Memory B cell (primary cell): Measurements from ENCODE around the gene RNF214.
"Not testable (repeated sequence)": the region's sequence is repeated elsewhere in the genome, so short reads cannot be mapped to it uniquely, and the experiment has no call there.

Experiments used
- ATAC-seq: fragments of 150-1000 bp; cut with Tn5 transposase; 2 replicates; pipeline ENCODE4 v1.10.0; 2021; ENCODE audit warnings: low read depth, mild to moderate bottlenecking, moderate library complexity
- DNase-seq, 2 donors: peaks; one replicate each; pipeline ENCODE4 v3.0.0; 2022; ENCODE audit warnings: low spot score in 2 of 2
- H3K27ac Mint-ChIP-seq: one replicate; pipeline ENCODE4 v1.8.0; 2022; ENCODE audit warnings: mild to moderate bottlenecking, moderate library complexity, mixed read lengths
- H3K27me3 Mint-ChIP-seq: one replicate; pipeline ENCODE4 v1.8.0; 2022; ENCODE audit warnings: mixed read lengths
- H3K36me3 Mint-ChIP-seq: one replicate; pipeline ENCODE4 v1.8.0; 2022; ENCODE audit warnings: mild to moderate bottlenecking, mixed read lengths
- H3K4me1 Mint-ChIP-seq: one replicate; pipeline ENCODE4 v1.8.0; 2022; ENCODE audit warnings: mixed read lengths
- H3K4me3 Mint-ChIP-seq: one replicate; pipeline ENCODE4 v1.8.0; 2022; ENCODE audit warnings: mild to moderate bottlenecking, moderate library complexity, mixed read lengths
- H3K9me3 Mint-ChIP-seq: one replicate; pipeline ENCODE4 v1.8.0; 2022; ENCODE audit warnings: mixed read lengths

Gene RNF214

GRCh38 chr11:117256573-117256972, 24.1 kb downstream of the RNF214 start:
- Mint-ChIP-seq H3K9me3 (no peaks in the 10 kb centered on the region), H3K27me3 (no peaks in the 10 kb centered on the region), H3K27ac (no peak overlapping the region), H3K36me3 (peaks cover 24% of the 10 kb centered on the region), H3K4me1 (no peaks in the 10 kb centered on the region), H3K4me3 (no peak overlapping the region)
- ATAC-seq (no peak), DNase-seq (no peak)

GRCh38 chr11:117258576-117258975, 26.1 kb downstream of the RNF214 start:
- Mint-ChIP-seq H3K36me3 (peaks cover 23% of the 10 kb centered on the region), H3K27me3 (no peaks in the 10 kb centered on the region), H3K4me1 (no peaks in the 10 kb centered on the region), H3K27ac (no peak overlapping the region), H3K9me3 (no peaks in the 10 kb centered on the region), H3K4me3 (no peak overlapping the region)
- no peak for DNase-seq
- no peak for ATAC-seq

GRCh38 chr11:117259417-117259816, 26.9 kb downstream of the RNF214 start:
- H3K4me1 Mint-ChIP-seq, result no peaks in the 10 kb centered on the region
- no peaks in the 10 kb centered on the region for H3K9me3 Mint-ChIP-seq
- no peaks in the 10 kb centered on the region for H3K27me3 Mint-ChIP-seq
- H3K4me3 Mint-ChIP-seq, result no peak overlapping the region
- H3K27ac Mint-ChIP-seq, result no peak overlapping the region
- H3K36me3 Mint-ChIP-seq, result peaks cover 19% of the 10 kb centered on the region
- DNase-seq (no peak), ATAC-seq (no peak)

GRCh38 chr11:117264624-117265323, 32.3 kb downstream of the RNF214 start:
- peaks cover 14% of the 10 kb centered on the region for H3K36me3 Mint-ChIP-seq
- not testable (repeated sequence) for H3K4me1 Mint-ChIP-seq, H3K27me3 Mint-ChIP-seq, H3K27ac Mint-ChIP-seq, ATAC-seq, H3K4me3 Mint-ChIP-seq, DNase-seq, H3K9me3 Mint-ChIP-seq

- Mint-ChIP-seq H3K4me1 (no peaks in the 10 kb centered on the region), H3K36me3 (peaks cover 10% of the 10 kb centered on the region), H3K27me3 (no peaks in the 10 kb centered on the region), H3K27ac (no peak overlapping the region), H3K4me3 (no peak overlapping the region), H3K9me3 (no peaks in the 10 kb centered on the region)
- DNase-seq (no peak), ATAC-seq (no peak)
Observed at GRCh38 chr11:117265745-117266144, 33.3 kb downstream of the RNF214 start.

- Mint-ChIP-seq H3K27ac (no peak overlapping the region), H3K4me1 (no peaks in the 10 kb centered on the region), H3K27me3 (no peaks in the 10 kb centered on the region), H3K9me3 (no peaks in the 10 kb centered on the region), H3K36me3 (peaks cover 22% of the 10 kb centered on the region), H3K4me3 (no peak overlapping the region)
- no peak for DNase-seq
- no peak for ATAC-seq
Observed at GRCh38 chr11:117269856-117270255, 37.4 kb downstream of the RNF214 start.

GRCh38 chr11:117271208-117271607, 38.7 kb downstream of the RNF214 start:
- Mint-ChIP-seq H3K4me3 (no peak overlapping the region), H3K27ac (no peak overlapping the region), H3K9me3 (no peaks in the 10 kb centered on the region), H3K4me1 (peaks cover 3% of the 10 kb centered on the region), H3K27me3 (no peaks in the 10 kb centered on the region), H3K36me3 (peaks cover 28% of the 10 kb centered on the region)
- no peak for DNase-seq
- ATAC-seq, result no peak

GRCh38 chr11:117272175-117272574, 39.7 kb downstream of the RNF214 start:
- not testable (repeated sequence) for H3K9me3 Mint-ChIP-seq, H3K27ac Mint-ChIP-seq, H3K4me3 Mint-ChIP-seq, H3K27me3 Mint-ChIP-seq, DNase-seq, ATAC-seq, H3K4me1 Mint-ChIP-seq
- H3K36me3 Mint-ChIP-seq, result peaks cover 24% of the 10 kb centered on the region

- no peak for DNase-seq
- H3K4me1 Mint-ChIP-seq, result peaks cover 3% of the 10 kb centered on the region
- H3K9me3 Mint-ChIP-seq, result no peaks in the 10 kb centered on the region
- no peak overlapping the region for H3K27ac Mint-ChIP-seq
- no peaks in the 10 kb centered on the region for H3K27me3 Mint-ChIP-seq
- H3K36me3 Mint-ChIP-seq, result peaks cover 25% of the 10 kb centered on the region
- H3K4me3 Mint-ChIP-seq, result no peak overlapping the region
- no peak for ATAC-seq
Observed at GRCh38 chr11:117273550-117274289, 41.2 kb downstream of the RNF214 start.

- no peak for ATAC-seq
- peaks cover 3% of the 10 kb centered on the region for H3K4me1 Mint-ChIP-seq
- no peak overlapping the region for H3K4me3 Mint-ChIP-seq
- no peak for DNase-seq
- no peaks in the 10 kb centered on the region for H3K9me3 Mint-ChIP-seq
- H3K27me3 Mint-ChIP-seq, result no peaks in the 10 kb centered on the region
- no peak overlapping the region for H3K27ac Mint-ChIP-seq
- H3K36me3 Mint-ChIP-seq, result peaks cover 43% of the 10 kb centered on the region
Observed at GRCh38 chr11:117278347-117278746, 45.9 kb downstream of the RNF214 start.

GRCh38 chr11:117279711-117280376, 47.4 kb downstream of the RNF214 start:
- ATAC-seq, result no peak

GRCh38 chr11:117281159-117281558, 48.7 kb downstream of the RNF214 start:
- Mint-ChIP-seq H3K4me3 (no peak overlapping the region), H3K9me3 (no peaks in the 10 kb centered on the region), H3K4me1 (no peaks in the 10 kb centered on the region), H3K36me3 (peaks cover 36% of the 10 kb centered on the region), H3K27ac (no peak overlapping the region), H3K27me3 (no peaks in the 10 kb centered on the region)
- DNase-seq (no peak), ATAC-seq (no peak)

More at GRCh38 chr11:117279711-117280376, 47.4 kb downstream of the RNF214 start:
- no peak overlapping the region for H3K4me3 Mint-ChIP-seq
- H3K27me3 Mint-ChIP-seq, result no peaks in the 10 kb centered on the region
- no peak overlapping the region for H3K27ac Mint-ChIP-seq
- peaks cover 41% of the 10 kb centered on the region for H3K36me3 Mint-ChIP-seq
- H3K9me3 Mint-ChIP-seq, result no peaks in the 10 kb centered on the region
- H3K4me1 Mint-ChIP-seq, result peaks cover 3% of the 10 kb centered on the region
- no peak for DNase-seq

- no peak overlapping the region for H3K27ac Mint-ChIP-seq
- H3K27me3 Mint-ChIP-seq, result no peaks in the 10 kb centered on the region
- ATAC-seq (no peak), DNase-seq (no peak)
- H3K9me3 Mint-ChIP-seq, result no peaks in the 10 kb centered on the region
- no peaks in the 10 kb centered on the region for H3K4me1 Mint-ChIP-seq
- H3K4me3 Mint-ChIP-seq, result no peak overlapping the region
- peaks cover 42% of the 10 kb centered on the region for H3K36me3 Mint-ChIP-seq
Observed at GRCh38 chr11:117281869-117282268, 49.4 kb downstream of the RNF214 start.

- Mint-ChIP-seq H3K27ac (no peak overlapping the region), H3K36me3 (peaks cover 43% of the 10 kb centered on the region), H3K27me3 (no peaks in the 10 kb centered on the region)
Observed at GRCh38 chr11:117282956-117283355, 50.5 kb downstream of the RNF214 start.

More at GRCh38 chr11:117282956-117283355, 50.5 kb downstream of the RNF214 start:
- DNase-seq (no peak), ATAC-seq (no peak)
- Mint-ChIP-seq H3K9me3 (no peaks in the 10 kb centered on the region), H3K4me3 (no peak overlapping the region), H3K4me1 (no peaks in the 10 kb centered on the region)
